ENCODE results near the gene PDHX. TPM values are rescaled to one million over a fixed set of nuclear protein-coding genes. Genes with fewer than 3 reads are reported as not detected.

The PDHX gene
- total RNA-seq, 1 donor from 2014 or later: 32.0 TPM

- H3K4me3 Mint-ChIP-seq: no peak overlapping the region
- DNase-seq (ENCODE audit: low spot score): no peak
- no peaks in the 10 kb centered on the region for H3K27me3 Mint-ChIP-seq (ENCODE audit: insufficient read depth)
- H3K27ac Mint-ChIP-seq: no peak overlapping the region
- peaks cover 6% of the 10 kb centered on the region for H3K36me3 Mint-ChIP-seq (ENCODE audit: low read depth)
- peaks cover 13% of the 10 kb centered on the region for H3K4me1 Mint-ChIP-seq (ENCODE audit: low read depth)
- no peaks in the 10 kb centered on the region for H3K9me3 Mint-ChIP-seq
- intact Hi-C loops (cut with micrococcal nuclease): no loop called here
Observed at GRCh38 chr11:34941688-34942087, 25.3 kb downstream of the PDHX start.

- no peak for DNase-seq (ENCODE audit: low spot score)
- intact Hi-C loops (cut with micrococcal nuclease): no loop called here
- H3K4me1 Mint-ChIP-seq (ENCODE audit: low read depth): peaks cover 11% of the 10 kb centered on the region
- no peak overlapping the region for H3K4me3 Mint-ChIP-seq
- H3K9me3 Mint-ChIP-seq: no peaks in the 10 kb centered on the region
- peaks cover 8% of the 10 kb centered on the region for H3K36me3 Mint-ChIP-seq (ENCODE audit: low read depth)
- no peaks in the 10 kb centered on the region for H3K27me3 Mint-ChIP-seq (ENCODE audit: insufficient read depth)
- no peak overlapping the region for H3K27ac Mint-ChIP-seq
Observed at GRCh38 chr11:34944692-34945091, 28.3 kb downstream of the PDHX start.

GRCh38 chr11:34948696-34949095, 32.3 kb downstream of the PDHX start:
- H3K4me1 Mint-ChIP-seq (ENCODE audit: low read depth): peaks cover 11% of the 10 kb centered on the region
- peaks cover 6% of the 10 kb centered on the region for H3K36me3 Mint-ChIP-seq (ENCODE audit: low read depth)
- intact Hi-C loops (cut with micrococcal nuclease): no loop called here
- no peaks in the 10 kb centered on the region for H3K9me3 Mint-ChIP-seq
- DNase-seq (ENCODE audit: low spot score): no peak
- H3K4me3 Mint-ChIP-seq: no peak overlapping the region
- no peaks in the 10 kb centered on the region for H3K27me3 Mint-ChIP-seq (ENCODE audit: insufficient read depth)
- no peak overlapping the region for H3K27ac Mint-ChIP-seq

- Mint-ChIP-seq H3K4me1 (ENCODE audit: low read depth) (no peaks in the 10 kb centered on the region), H3K9me3 (no peaks in the 10 kb centered on the region), H3K27ac (no peak overlapping the region), H3K4me3 (no peak overlapping the region), H3K27me3 (ENCODE audit: insufficient read depth) (no peaks in the 10 kb centered on the region), H3K36me3 (ENCODE audit: low read depth) (peaks cover 5% of the 10 kb centered on the region)
- no peak for DNase-seq (ENCODE audit: low spot score)
- intact Hi-C loops (cut with micrococcal nuclease): no loop called here
Observed at GRCh38 chr11:34953955-34954354, 37.5 kb downstream of the PDHX start.

GRCh38 chr11:34957206-34957605, 40.8 kb downstream of the PDHX start:
- Mint-ChIP-seq H3K27me3 (ENCODE audit: insufficient read depth) (no peaks in the 10 kb centered on the region), H3K9me3 (no peaks in the 10 kb centered on the region)

GRCh38 chr11:34957606-34958005, 41.2 kb downstream of the PDHX start:
- Mint-ChIP-seq H3K4me1 (ENCODE audit: low read depth) (no peaks in the 10 kb centered on the region), H3K27me3 (ENCODE audit: insufficient read depth) (no peaks in the 10 kb centered on the region), H3K9me3 (no peaks in the 10 kb centered on the region), H3K4me3 (no peak overlapping the region), H3K36me3 (ENCODE audit: low read depth) (peaks cover 11% of the 10 kb centered on the region), H3K27ac (no peak overlapping the region)
- no peak for DNase-seq (ENCODE audit: low spot score)
- intact Hi-C loops (cut with micrococcal nuclease): no loop called here

More at GRCh38 chr11:34957206-34957605, 40.8 kb downstream of the PDHX start:
- no peak overlapping the region for H3K4me3 Mint-ChIP-seq
- no peaks in the 10 kb centered on the region for H3K4me1 Mint-ChIP-seq (ENCODE audit: low read depth)
- no peak for DNase-seq (ENCODE audit: low spot score)
- H3K27ac Mint-ChIP-seq: no peak overlapping the region
- peaks cover 11% of the 10 kb centered on the region for H3K36me3 Mint-ChIP-seq (ENCODE audit: low read depth)
- intact Hi-C loops (cut with micrococcal nuclease): no loop called here

GRCh38 chr11:34959770-34960169, 43.4 kb downstream of the PDHX start:
- Mint-ChIP-seq H3K4me1 (ENCODE audit: low read depth) (no peaks in the 10 kb centered on the region), H3K4me3 (no peak overlapping the region), H3K36me3 (ENCODE audit: low read depth) (peaks cover 10% of the 10 kb centered on the region), H3K27me3 (ENCODE audit: insufficient read depth) (no peaks in the 10 kb centered on the region), H3K27ac (no peak overlapping the region), H3K9me3 (no peaks in the 10 kb centered on the region)
- intact Hi-C loops (cut with micrococcal nuclease): no loop called here
- no peak for DNase-seq (ENCODE audit: low spot score)

GRCh38 chr11:34960277-34960676, 43.9 kb downstream of the PDHX start:
- Mint-ChIP-seq H3K36me3 (ENCODE audit: low read depth) (peaks cover 10% of the 10 kb centered on the region), H3K9me3 (no peaks in the 10 kb centered on the region), H3K27ac (no peak overlapping the region), H3K4me3 (no peak overlapping the region), H3K27me3 (ENCODE audit: insufficient read depth) (no peaks in the 10 kb centered on the region), H3K4me1 (ENCODE audit: low read depth) (no peaks in the 10 kb centered on the region)
- DNase-seq (ENCODE audit: low spot score): no peak
- intact Hi-C loops (cut with micrococcal nuclease): no loop called here

- Mint-ChIP-seq H3K27me3 (ENCODE audit: insufficient read depth) (no peaks in the 10 kb centered on the region), H3K4me3 (no peak overlapping the region), H3K9me3 (no peaks in the 10 kb centered on the region), H3K27ac (no peak overlapping the region), H3K36me3 (ENCODE audit: low read depth) (peaks cover 13% of the 10 kb centered on the region), H3K4me1 (ENCODE audit: low read depth) (no peaks in the 10 kb centered on the region)
- intact Hi-C loops (cut with micrococcal nuclease): no loop called here
- no peak for DNase-seq (ENCODE audit: low spot score)
Observed at GRCh38 chr11:34962034-34962433, 45.6 kb downstream of the PDHX start.

- Mint-ChIP-seq H3K9me3 (no peaks in the 10 kb centered on the region), H3K4me3 (no peak overlapping the region), H3K36me3 (ENCODE audit: low read depth) (peaks cover 15% of the 10 kb centered on the region), H3K27me3 (ENCODE audit: insufficient read depth) (no peaks in the 10 kb centered on the region), H3K4me1 (ENCODE audit: low read depth) (no peaks in the 10 kb centered on the region), H3K27ac (no peak overlapping the region)
- intact Hi-C loops (cut with micrococcal nuclease): no loop called here
- no peak for DNase-seq (ENCODE audit: low spot score)
Observed at GRCh38 chr11:34963351-34963750, 46.9 kb downstream of the PDHX start.

- Mint-ChIP-seq H3K27ac (no peak overlapping the region), H3K4me1 (ENCODE audit: low read depth) (no peaks in the 10 kb centered on the region), H3K36me3 (ENCODE audit: low read depth) (peaks cover 16% of the 10 kb centered on the region), H3K9me3 (no peaks in the 10 kb centered on the region), H3K4me3 (no peak overlapping the region), H3K27me3 (ENCODE audit: insufficient read depth) (no peaks in the 10 kb centered on the region)
- DNase-seq (ENCODE audit: low spot score): no peak
- intact Hi-C loops (cut with micrococcal nuclease): no loop called here
Observed at GRCh38 chr11:34964610-34965331, 48.4 kb downstream of the PDHX start.

- intact Hi-C loops (cut with micrococcal nuclease): no loop called here
- no peaks in the 10 kb centered on the region for H3K9me3 Mint-ChIP-seq
- no peak overlapping the region for H3K27ac Mint-ChIP-seq
- H3K36me3 Mint-ChIP-seq (ENCODE audit: low read depth): peaks cover 28% of the 10 kb centered on the region
- no peaks in the 10 kb centered on the region for H3K4me1 Mint-ChIP-seq (ENCODE audit: low read depth)
- no peak for DNase-seq (ENCODE audit: low spot score)
- H3K4me3 Mint-ChIP-seq: no peak overlapping the region
- no peaks in the 10 kb centered on the region for H3K27me3 Mint-ChIP-seq (ENCODE audit: insufficient read depth)
Observed at GRCh38 chr11:34968862-34969261, 52.4 kb downstream of the PDHX start.

- Mint-ChIP-seq H3K36me3 (ENCODE audit: low read depth) (peaks cover 33% of the 10 kb centered on the region), H3K4me1 (ENCODE audit: low read depth) (no peaks in the 10 kb centered on the region), H3K9me3 (no peaks in the 10 kb centered on the region), H3K27ac (no peak overlapping the region), H3K27me3 (ENCODE audit: insufficient read depth) (no peaks in the 10 kb centered on the region), H3K4me3 (no peak overlapping the region)
- intact Hi-C loops (cut with micrococcal nuclease): no loop called here
- no peak for DNase-seq (ENCODE audit: low spot score)
Observed at GRCh38 chr11:34970033-34970432, 53.6 kb downstream of the PDHX start.

- H3K27ac Mint-ChIP-seq: no peak overlapping the region
- intact Hi-C loops (cut with micrococcal nuclease): no loop called here
- no peaks in the 10 kb centered on the region for H3K4me1 Mint-ChIP-seq (ENCODE audit: low read depth)
- no peaks in the 10 kb centered on the region for H3K27me3 Mint-ChIP-seq (ENCODE audit: insufficient read depth)
- H3K4me3 Mint-ChIP-seq: no peak overlapping the region
- DNase-seq (ENCODE audit: low spot score): no peak
- peaks cover 32% of the 10 kb centered on the region for H3K36me3 Mint-ChIP-seq (ENCODE audit: low read depth)
- no peaks in the 10 kb centered on the region for H3K9me3 Mint-ChIP-seq
Observed at GRCh38 chr11:34970480-34970879, 54.1 kb downstream of the PDHX start.

Data from activated T-helper 1 cell treated with anti-CD3 and anti-CD28 coated beads, Interleukin-12 subunit alpha, Interleukin-12 subunit beta, Interleukin-2, Interleukin-4 antibody, amounts not matched to agents 30 ng/mL and 10 ng/mL and 1 ng/mL, durations not matched to agents 14 hours and 24 hours and 36 hours (primary cell).